ENCODE results near the gene APBB3.
A peak's percentile ranks its signal among the peaks of the same experiment; 100 is the strongest.
"Not testable (repeated sequence)": the region's sequence is repeated elsewhere in the genome, so short reads cannot be mapped to it uniquely, and the experiment has no call there.

The APBB3 gene, protein sequence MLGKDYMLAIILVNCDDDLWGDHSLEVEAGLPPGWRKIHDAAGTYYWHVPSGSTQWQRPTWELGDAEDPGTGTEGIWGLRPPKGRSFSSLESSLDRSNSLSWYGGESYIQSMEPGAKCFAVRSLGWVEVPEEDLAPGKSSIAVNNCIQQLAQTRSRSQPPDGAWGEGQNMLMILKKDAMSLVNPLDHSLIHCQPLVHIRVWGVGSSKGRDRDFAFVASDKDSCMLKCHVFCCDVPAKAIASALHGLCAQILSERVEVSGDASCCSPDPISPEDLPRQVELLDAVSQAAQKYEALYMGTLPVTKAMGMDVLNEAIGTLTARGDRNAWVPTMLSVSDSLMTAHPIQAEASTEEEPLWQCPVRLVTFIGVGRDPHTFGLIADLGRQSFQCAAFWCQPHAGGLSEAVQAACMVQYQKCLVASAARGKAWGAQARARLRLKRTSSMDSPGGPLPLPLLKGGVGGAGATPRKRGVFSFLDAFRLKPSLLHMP

GRCh38 chr5:140564196-140565023, at the start of gene APBB3, which contains the start of gene SLC35A4:
Gene APBB3, minus strand, starts transcription at chr5:140564598. Its CDS starts 353 bp downstream, at chr5:140564245.
Gene SLC35A4, plus strand, starts transcription at chr5:140564828. Its CDS starts 2,342 bp downstream, at chr5:140567170.
- Histone ChIP-seq H3K36me3 (ENCODE audit: insufficient read depth, low read depth, low read length) (peaks cover 28% of the 10 kb centered on the region), H3K27me3 (ENCODE audit: insufficient read depth, low read length) (no peaks in the 10 kb centered on the region)

DNA sequence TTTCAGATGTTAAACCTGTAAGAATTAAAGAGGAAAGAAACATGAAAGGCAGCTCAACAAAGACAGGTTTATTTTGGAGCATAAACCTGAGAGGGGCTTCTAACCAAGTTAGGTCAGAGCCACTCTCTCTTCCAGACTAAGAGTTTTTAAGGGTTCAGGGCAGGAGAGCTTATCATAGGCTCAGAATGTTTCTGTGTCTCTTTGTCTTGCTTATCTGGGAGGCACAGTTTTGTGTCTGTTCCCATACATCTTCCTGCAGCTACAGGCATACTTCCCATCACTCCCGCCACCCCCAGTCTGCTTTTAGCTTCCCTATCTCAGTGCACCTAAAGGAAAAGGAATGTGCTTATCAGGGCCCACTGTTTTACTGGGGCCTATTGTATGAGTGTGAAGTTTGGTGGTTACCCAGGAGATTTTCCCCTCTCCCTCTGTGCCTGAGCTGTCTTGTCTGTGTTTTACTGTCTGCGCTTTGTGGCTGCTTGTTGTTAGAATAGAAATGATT, 46.7 kb upstream of the APBB3 start:
- no peaks in the 10 kb centered on the region for H3K4me1 ChIP-seq (ENCODE audit: insufficient read depth, low read length)
- no peaks in the 10 kb centered on the region for H3K36me3 ChIP-seq (ENCODE audit: insufficient read depth, low read depth, low read length)
- H3K4me3 ChIP-seq (ENCODE audit: low read length), result no peak overlapping the region
- no peak overlapping the region for H3K9ac ChIP-seq (ENCODE audit: low read depth, low read length)
- no peaks in the 10 kb centered on the region for H3K27me3 ChIP-seq (ENCODE audit: insufficient read depth, low read length)
- H3K9me3 ChIP-seq (ENCODE audit: insufficient read depth, low read depth, low read length), result peaks cover 4% of the 10 kb centered on the region
- no peak overlapping the region for H3K27ac ChIP-seq (ENCODE audit: low read length)

More at GRCh38 chr5:140564196-140565023, at the start of gene APBB3, which contains the start of gene SLC35A4:
- peak within 1 kb of the TSS; percentile 72 for H3K27ac ChIP-seq (ENCODE audit: low read length)
- H3K9me3 ChIP-seq (ENCODE audit: insufficient read depth, low read depth, low read length), result no peaks in the 10 kb centered on the region
- peaks cover 3% of the 10 kb centered on the region; the same call in 1 of the 2 replicates for H3K4me1 ChIP-seq (ENCODE audit: insufficient read depth, low read length)
- H3K4me3 ChIP-seq (ENCODE audit: low read length), result peak within 1 kb of the TSS; percentile 98
- peak within 1 kb of the TSS; percentile 96 for H3K9ac ChIP-seq (ENCODE audit: low read depth, low read length)

DNA sequence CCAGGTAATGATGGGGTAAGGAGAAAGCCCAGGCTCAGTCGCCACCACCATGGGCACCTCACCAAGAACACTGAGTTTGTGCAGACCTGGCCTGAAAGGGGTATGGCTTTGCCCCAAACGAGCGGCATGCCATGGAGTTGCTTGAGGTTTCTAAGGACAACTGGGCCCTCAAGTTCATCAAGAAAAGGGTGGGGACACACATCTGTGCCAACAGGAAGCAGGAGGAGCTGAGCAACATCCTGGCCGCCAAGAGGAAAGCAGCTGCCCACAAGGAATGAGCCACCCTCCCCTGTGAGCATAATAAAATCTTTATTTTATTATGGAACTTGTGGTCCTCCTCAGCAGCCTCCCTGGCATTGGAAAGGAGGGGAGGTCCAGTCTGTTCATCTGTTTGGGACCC, 44.7 kb upstream of the APBB3 start:
- no peak overlapping the region for H3K9ac ChIP-seq (ENCODE audit: low read depth, low read length)
- H3K27me3 ChIP-seq (ENCODE audit: insufficient read depth, low read length), result no peaks in the 10 kb centered on the region

GRCh38 chr5:140608722-140609121, 44.3 kb upstream of the APBB3 start:
- no peaks in the 10 kb centered on the region for H3K36me3 ChIP-seq (ENCODE audit: insufficient read depth, low read depth, low read length)
- H3K27ac ChIP-seq (ENCODE audit: low read length), result no peak overlapping the region
- H3K9ac ChIP-seq (ENCODE audit: low read depth, low read length), result no peak overlapping the region
- no peak overlapping the region for H3K4me3 ChIP-seq (ENCODE audit: low read length)
- no peaks in the 10 kb centered on the region for H3K27me3 ChIP-seq (ENCODE audit: insufficient read depth, low read length)
- H3K4me1 ChIP-seq (ENCODE audit: insufficient read depth, low read length), result no peaks in the 10 kb centered on the region
- no peaks in the 10 kb centered on the region; the same call in none of the 2 replicates for H3K9me3 ChIP-seq (ENCODE audit: insufficient read depth, low read depth, low read length)

More for the DNA sequence above, 44.7 kb upstream of the APBB3 start:
- Histone ChIP-seq H3K4me3 (ENCODE audit: low read length) (no peak overlapping the region), H3K4me1 (ENCODE audit: insufficient read depth, low read length) (no peaks in the 10 kb centered on the region), H3K36me3 (ENCODE audit: insufficient read depth, low read depth, low read length) (no peaks in the 10 kb centered on the region), H3K27ac (ENCODE audit: low read length) (no peak overlapping the region), H3K9me3 (ENCODE audit: insufficient read depth, low read depth, low read length) (no peaks in the 10 kb centered on the region; the same call in none of the 2 replicates)

DNA sequence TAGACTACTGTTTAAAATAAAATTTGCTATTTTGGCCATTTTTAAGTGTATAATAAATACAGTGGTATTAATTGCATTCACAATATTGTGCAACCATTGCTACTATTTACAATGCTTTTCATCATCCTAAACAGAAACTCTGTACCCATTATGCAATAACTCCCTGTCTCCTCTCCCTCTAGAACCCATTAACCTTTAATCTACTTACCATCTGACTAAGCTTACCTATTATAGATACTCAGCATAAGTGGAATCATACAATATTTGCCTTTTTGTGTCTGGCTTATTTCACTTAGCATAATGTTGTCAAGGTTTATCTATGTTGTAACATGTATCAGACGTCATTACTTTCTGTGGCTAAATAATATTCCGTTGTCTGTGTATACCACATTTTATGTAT, 42.6 kb upstream of the APBB3 start:
- Histone ChIP-seq H3K4me3 (ENCODE audit: low read length) (no peak overlapping the region), H3K4me1 (ENCODE audit: insufficient read depth, low read length) (no peaks in the 10 kb centered on the region), H3K27me3 (ENCODE audit: insufficient read depth, low read length) (no peaks in the 10 kb centered on the region), H3K27ac (ENCODE audit: low read length) (no peak overlapping the region), H3K36me3 (ENCODE audit: insufficient read depth, low read depth, low read length) (no peaks in the 10 kb centered on the region), H3K9me3 (ENCODE audit: insufficient read depth, low read depth, low read length) (no peaks in the 10 kb centered on the region; the same call in none of the 2 replicates), H3K9ac (ENCODE audit: low read depth, low read length) (no peak overlapping the region)

DNA sequence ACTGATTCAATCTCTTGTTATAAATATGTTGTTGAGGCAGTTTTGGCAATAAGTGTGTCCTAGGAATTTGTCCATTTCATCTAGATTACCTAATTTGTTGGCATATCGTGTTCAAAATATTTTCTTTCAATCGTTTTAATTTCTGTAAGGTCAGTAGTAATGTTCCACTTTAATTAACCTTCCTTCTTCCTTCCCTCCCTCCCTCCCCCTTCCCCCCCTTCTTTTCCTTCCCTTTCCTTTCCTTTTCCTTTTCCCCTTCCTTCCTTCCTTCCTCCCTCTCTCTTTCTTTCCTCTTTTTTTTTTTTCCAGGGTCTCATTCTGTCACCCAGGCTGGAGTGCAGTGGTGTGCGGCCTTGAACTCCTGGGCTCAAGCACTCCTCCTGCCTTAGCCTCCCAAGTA, 41.5 kb upstream of the APBB3 start:
- Histone ChIP-seq H3K9ac (ENCODE audit: low read depth, low read length) (no peak overlapping the region), H3K27ac (ENCODE audit: low read length) (no peak overlapping the region), H3K4me3 (ENCODE audit: low read length) (no peak overlapping the region), H3K27me3 (ENCODE audit: insufficient read depth, low read length) (no peaks in the 10 kb centered on the region), H3K4me1 (ENCODE audit: insufficient read depth, low read length) (no peaks in the 10 kb centered on the region), H3K9me3 (ENCODE audit: insufficient read depth, low read depth, low read length) (no peaks in the 10 kb centered on the region; the same call in none of the 2 replicates), H3K36me3 (ENCODE audit: insufficient read depth, low read depth, low read length) (no peaks in the 10 kb centered on the region)

- no peaks in the 10 kb centered on the region for H3K4me1 ChIP-seq (ENCODE audit: insufficient read depth, low read length)
These were observed 39.3 kb upstream of the APBB3 start for GRCh38 chr5:140603734-140604133.

DNA sequence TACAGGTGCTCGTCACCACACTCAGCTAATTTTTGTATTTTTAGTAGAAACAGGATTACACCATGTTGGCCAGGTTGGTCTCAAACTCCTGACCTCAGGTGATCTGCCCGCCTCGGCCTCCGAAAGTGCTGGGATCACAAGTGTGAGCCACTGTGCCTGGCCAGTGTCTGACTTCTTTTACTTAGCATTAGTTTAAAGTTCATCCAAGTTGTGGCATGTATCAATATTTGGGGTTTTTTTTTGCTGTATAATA, 39.0 kb upstream of the APBB3 start:
- not testable (repeated sequence) for H3K9ac ChIP-seq (ENCODE audit: low read depth, low read length); H3K4me1 ChIP-seq (ENCODE audit: insufficient read depth, low read length); H3K27me3 ChIP-seq (ENCODE audit: insufficient read depth, low read length); H3K4me3 ChIP-seq (ENCODE audit: low read length); H3K9me3 ChIP-seq (ENCODE audit: insufficient read depth, low read depth, low read length); H3K36me3 ChIP-seq (ENCODE audit: insufficient read depth, low read depth, low read length); H3K27ac ChIP-seq (ENCODE audit: low read length)

More at GRCh38 chr5:140603734-140604133, 39.3 kb upstream of the APBB3 start:
- Histone ChIP-seq H3K36me3 (ENCODE audit: insufficient read depth, low read depth, low read length) (no peaks in the 10 kb centered on the region), H3K9me3 (ENCODE audit: insufficient read depth, low read depth, low read length) (no peaks in the 10 kb centered on the region; the same call in 1 of the 2 replicates), H3K27ac (ENCODE audit: low read length) (no peak overlapping the region), H3K9ac (ENCODE audit: low read depth, low read length) (no peak overlapping the region), H3K27me3 (ENCODE audit: insufficient read depth, low read length) (no peaks in the 10 kb centered on the region), H3K4me3 (ENCODE audit: low read length) (no peak overlapping the region)

GRCh38 chr5:140602147-140602546, 37.7 kb upstream of the APBB3 start:
- H3K27me3 ChIP-seq (ENCODE audit: insufficient read depth, low read length), result no peaks in the 10 kb centered on the region
- H3K4me3 ChIP-seq (ENCODE audit: low read length), result no peak overlapping the region
- H3K9ac ChIP-seq (ENCODE audit: low read depth, low read length), result no peak overlapping the region
- no peak overlapping the region for H3K27ac ChIP-seq (ENCODE audit: low read length)
- H3K9me3 ChIP-seq (ENCODE audit: insufficient read depth, low read depth, low read length), result no peaks in the 10 kb centered on the region; the same call in 1 of the 2 replicates
- no peaks in the 10 kb centered on the region for H3K4me1 ChIP-seq (ENCODE audit: insufficient read depth, low read length)
- H3K36me3 ChIP-seq (ENCODE audit: insufficient read depth, low read depth, low read length), result no peaks in the 10 kb centered on the region

DNA sequence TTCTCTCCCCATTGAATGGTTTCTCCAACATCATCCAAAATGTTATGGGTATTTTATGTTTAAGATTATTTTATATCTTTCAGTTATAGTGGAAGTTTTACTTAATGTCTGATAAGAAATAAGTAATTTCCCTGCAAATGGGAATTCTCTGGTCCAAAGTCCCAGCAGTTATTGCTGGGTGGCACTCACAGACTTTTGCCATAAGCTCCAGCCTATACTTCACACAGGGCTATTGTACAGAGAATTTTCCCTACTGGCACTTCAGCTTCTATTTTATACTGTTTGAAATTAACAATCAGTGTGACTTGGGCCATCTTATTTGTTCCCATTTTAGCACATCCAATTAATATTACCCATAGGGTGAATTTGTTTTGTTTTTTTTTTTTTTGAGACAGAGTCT, 35.7 kb upstream of the APBB3 start:
- Histone ChIP-seq H3K27me3 (ENCODE audit: insufficient read depth, low read length) (no peaks in the 10 kb centered on the region), H3K27ac (ENCODE audit: low read length) (no peak overlapping the region), H3K9ac (ENCODE audit: low read depth, low read length) (no peak overlapping the region), H3K4me1 (ENCODE audit: insufficient read depth, low read length) (no peaks in the 10 kb centered on the region), H3K9me3 (ENCODE audit: insufficient read depth, low read depth, low read length) (no peaks in the 10 kb centered on the region; the same call in 1 of the 2 replicates), H3K36me3 (ENCODE audit: insufficient read depth, low read depth, low read length) (no peaks in the 10 kb centered on the region), H3K4me3 (ENCODE audit: low read length) (no peak overlapping the region)

DNA sequence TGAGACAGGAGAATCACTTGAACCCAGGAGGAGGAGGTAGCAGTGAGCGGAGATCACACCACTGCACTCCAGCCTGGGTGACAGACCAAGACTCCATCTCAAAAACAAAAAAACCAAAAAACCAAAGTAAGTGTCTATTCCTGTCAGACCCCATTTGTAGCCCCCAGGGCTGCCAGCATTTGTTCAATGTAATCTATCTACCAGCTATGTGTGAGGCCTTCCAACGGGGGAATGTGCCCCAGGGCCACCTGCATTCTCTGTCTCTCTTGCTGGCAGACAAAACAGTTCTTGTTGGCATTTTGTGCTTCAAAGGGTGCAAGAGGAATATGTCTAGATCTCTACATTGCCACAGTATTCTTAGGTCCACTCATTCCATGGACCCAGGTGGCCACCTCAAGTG, 34.4 kb upstream of the APBB3 start:
- Histone ChIP-seq H3K9ac (ENCODE audit: low read depth, low read length) (no peak overlapping the region), H3K27ac (ENCODE audit: low read length) (no peak overlapping the region), H3K27me3 (ENCODE audit: insufficient read depth, low read length) (no peaks in the 10 kb centered on the region), H3K36me3 (ENCODE audit: insufficient read depth, low read depth, low read length) (no peaks in the 10 kb centered on the region), H3K4me3 (ENCODE audit: low read length) (no peak overlapping the region), H3K9me3 (ENCODE audit: insufficient read depth, low read depth, low read length) (no peaks in the 10 kb centered on the region), H3K4me1 (ENCODE audit: insufficient read depth, low read length) (no peaks in the 10 kb centered on the region)

All from iPS-20b (cell line).